ENCODE data around the gene TRPT1.

DNA sequence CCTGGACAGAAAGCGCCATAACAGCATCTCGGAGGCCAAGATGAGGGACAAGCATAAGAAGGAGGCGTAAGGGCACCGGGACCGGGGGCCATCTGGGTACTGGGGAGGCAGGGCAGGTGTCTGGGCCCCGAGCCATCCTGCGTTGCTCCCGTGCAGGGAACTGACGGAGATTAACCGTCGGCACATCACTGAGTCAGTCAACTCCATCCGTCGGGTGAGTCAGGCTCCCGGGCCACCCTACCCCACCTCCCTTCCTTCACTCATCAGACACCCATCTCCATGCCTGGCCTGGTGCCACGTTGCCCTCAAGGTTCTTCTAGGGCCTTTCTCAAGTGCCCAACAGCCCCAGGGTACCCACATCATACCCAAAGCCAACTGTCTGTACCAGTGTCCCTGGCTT, 40.4 kb upstream of the TRPT1 start:
- TF ChIP-seq, protein P1, sequence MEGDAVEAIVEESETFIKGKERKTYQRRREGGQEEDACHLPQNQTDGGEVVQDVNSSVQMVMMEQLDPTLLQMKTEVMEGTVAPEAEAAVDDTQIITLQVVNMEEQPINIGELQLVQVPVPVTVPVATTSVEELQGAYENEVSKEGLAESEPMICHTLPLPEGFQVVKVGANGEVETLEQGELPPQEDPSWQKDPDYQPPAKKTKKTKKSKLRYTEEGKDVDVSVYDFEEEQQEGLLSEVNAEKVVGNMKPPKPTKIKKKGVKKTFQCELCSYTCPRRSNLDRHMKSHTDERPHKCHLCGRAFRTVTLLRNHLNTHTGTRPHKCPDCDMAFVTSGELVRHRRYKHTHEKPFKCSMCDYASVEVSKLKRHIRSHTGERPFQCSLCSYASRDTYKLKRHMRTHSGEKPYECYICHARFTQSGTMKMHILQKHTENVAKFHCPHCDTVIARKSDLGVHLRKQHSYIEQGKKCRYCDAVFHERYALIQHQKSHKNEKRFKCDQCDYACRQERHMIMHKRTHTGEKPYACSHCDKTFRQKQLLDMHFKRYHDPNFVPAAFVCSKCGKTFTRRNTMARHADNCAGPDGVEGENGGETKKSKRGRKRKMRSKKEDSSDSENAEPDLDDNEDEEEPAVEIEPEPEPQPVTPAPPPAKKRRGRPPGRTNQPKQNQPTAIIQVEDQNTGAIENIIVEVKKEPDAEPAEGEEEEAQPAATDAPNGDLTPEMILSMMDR (conservative IDR thresholded peaks at IDR 0.05; ENCODE audit: low read depth in 2 of 2): no peak
- TF ChIP-seq JUNB (IDR thresholded peaks at IDR 0.05; ENCODE audit: unreplicated experiment): no peak
- no peak for TF ChIP-seq EZH2 (IDR thresholded peaks at IDR 0.05; ENCODE audit: low read depth, unreplicated experiment)
- no peak for TF ChIP-seq POLR2AphosphoS5 (IDR thresholded peaks at IDR 0.05; ENCODE audit: low read depth)
- TF ChIP-seq ZNF331 (CRISPR knock-in tag; IDR thresholded peaks at IDR 0.05; ENCODE audit: low read depth): no peak
- no peak for TF ChIP-seq EZH2phosphoT487 (IDR thresholded peaks at IDR 0.05; ENCODE audit: unreplicated experiment)
